22Rv1 (cell line): ENCODE measurements around the gene NIT1.

ENCODE experiments used
- H3K27ac ChIP-seq: fragments of 450-650 bp; 2 replicates; pipeline ENCODE4 v1.5.1; 2017
- ZFX ChIP-seq: fragments of 450-650 bp; IDR thresholded peaks from 2 replicates; pipeline ENCODE4 v1.6.1; 2017; ENCODE audit warnings: antibody characterized with exemption, borderline replicate concordance
- TF ChIP-seq, protein P1 (sequence below): fragments of 450-650 bp; IDR thresholded peaks from 2 replicates; pipeline ENCODE4 v1.5.1; 2017; ENCODE audit warnings: mild to moderate bottlenecking

NIT1 gene, protein sequence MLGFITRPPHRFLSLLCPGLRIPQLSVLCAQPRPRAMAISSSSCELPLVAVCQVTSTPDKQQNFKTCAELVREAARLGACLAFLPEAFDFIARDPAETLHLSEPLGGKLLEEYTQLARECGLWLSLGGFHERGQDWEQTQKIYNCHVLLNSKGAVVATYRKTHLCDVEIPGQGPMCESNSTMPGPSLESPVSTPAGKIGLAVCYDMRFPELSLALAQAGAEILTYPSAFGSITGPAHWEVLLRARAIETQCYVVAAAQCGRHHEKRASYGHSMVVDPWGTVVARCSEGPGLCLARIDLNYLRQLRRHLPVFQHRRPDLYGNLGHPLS

DNA sequence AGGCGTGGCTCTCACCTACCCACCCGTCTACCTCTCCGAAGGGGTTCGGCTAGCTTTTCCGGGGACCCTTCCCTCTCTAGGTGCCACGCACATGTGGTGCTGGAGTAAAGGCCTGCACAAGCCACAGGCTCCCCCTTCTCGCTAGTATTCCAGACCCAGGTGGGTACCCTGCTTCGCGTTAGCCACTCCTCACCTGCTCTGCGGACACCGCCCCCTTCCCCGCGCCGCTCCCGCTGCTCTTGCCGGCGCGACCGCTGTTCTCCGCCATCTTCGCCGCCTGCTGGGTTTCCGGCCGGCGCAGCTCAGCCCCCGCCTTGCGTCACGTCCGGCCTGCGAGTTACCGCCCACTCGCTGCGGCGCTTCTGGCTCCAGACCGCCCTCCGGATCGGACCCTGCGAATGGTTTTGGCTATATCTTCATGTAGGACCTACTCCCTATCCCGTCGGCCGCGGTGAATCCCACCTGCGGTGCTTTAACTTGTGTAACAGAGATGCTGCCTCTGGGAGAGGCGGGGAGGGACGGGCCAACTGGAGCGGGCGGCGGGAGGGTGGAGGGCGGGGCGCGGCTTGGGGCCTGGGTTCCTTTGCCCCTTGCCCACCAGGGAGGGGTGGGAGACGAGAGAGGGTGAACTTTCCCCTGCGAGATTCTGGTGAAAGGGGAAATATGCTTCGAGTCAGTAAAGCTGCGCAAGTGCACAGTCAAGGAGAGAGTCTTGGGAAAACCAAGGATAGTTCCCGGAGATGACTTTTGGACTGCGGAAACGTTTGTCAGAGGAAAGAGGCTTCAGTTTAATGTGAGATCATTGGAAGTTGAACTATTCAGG, at the start of gene NIT1, which contains the start of gene PFDN2:
Gene NIT1 (plus strand): TSS at position 347 of the 823 bp plus-strand sequence. CDS start 72 bp downstream, at position 419.
Gene PFDN2 (minus strand): TSS at position 279 of the 823 bp plus-strand sequence. CDS start 11 bp downstream, at position 268.
- TF ChIP-seq, protein P1, sequence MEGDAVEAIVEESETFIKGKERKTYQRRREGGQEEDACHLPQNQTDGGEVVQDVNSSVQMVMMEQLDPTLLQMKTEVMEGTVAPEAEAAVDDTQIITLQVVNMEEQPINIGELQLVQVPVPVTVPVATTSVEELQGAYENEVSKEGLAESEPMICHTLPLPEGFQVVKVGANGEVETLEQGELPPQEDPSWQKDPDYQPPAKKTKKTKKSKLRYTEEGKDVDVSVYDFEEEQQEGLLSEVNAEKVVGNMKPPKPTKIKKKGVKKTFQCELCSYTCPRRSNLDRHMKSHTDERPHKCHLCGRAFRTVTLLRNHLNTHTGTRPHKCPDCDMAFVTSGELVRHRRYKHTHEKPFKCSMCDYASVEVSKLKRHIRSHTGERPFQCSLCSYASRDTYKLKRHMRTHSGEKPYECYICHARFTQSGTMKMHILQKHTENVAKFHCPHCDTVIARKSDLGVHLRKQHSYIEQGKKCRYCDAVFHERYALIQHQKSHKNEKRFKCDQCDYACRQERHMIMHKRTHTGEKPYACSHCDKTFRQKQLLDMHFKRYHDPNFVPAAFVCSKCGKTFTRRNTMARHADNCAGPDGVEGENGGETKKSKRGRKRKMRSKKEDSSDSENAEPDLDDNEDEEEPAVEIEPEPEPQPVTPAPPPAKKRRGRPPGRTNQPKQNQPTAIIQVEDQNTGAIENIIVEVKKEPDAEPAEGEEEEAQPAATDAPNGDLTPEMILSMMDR: no peak
- no peak for TF ChIP-seq ZFX
- H3K27ac ChIP-seq: peak within 1 kb of the TSS; percentile 96

DNA sequence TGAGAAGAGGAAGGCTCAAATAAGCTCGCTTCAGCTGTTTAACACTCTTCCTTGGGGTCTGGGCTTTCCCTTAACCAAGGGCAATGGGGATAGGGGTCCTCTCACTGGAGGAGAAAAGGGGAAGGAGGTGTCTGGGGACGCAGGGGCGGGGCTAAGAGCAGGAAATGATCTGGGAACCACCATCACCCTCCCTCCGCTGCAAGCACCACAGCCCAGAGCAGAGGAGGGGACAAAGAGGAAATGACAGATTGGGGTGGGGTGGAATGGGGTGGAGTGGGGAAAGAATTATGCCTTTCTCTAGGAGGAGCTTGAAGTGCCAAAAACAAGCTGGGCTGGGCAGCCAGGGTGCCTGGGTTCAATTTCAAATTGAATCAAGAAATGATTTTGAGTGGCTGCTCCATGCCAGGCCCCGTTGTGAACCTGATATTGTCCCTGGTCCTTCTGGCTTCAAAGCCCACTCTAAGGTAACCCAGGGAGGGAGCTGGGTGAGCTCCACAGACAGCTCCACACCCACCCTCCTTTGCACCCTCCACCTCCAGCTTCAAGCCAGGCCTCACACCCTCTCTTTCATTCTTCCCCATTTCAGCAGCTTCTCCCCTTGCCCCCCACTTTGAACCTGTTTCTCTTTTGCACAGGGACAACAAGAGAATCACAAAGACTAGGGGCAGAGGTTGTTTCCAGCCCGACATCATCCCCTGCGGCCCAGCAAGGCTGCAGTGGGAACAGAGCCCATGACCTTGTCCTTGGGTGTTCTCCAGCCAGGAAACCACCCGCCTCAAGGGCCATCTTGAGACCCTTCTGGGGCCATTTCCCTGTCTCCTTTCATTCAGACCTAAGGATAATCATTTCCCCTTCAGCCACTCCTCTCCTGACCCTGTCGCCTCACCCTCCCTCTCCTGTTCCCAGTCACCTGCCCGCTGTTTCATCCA, 49.3 kb upstream of the NIT1 start:
- TF ChIP-seq, protein P1: no peak
- TF ChIP-seq ZFX: no peak
- no peak overlapping the region for H3K27ac ChIP-seq

DNA sequence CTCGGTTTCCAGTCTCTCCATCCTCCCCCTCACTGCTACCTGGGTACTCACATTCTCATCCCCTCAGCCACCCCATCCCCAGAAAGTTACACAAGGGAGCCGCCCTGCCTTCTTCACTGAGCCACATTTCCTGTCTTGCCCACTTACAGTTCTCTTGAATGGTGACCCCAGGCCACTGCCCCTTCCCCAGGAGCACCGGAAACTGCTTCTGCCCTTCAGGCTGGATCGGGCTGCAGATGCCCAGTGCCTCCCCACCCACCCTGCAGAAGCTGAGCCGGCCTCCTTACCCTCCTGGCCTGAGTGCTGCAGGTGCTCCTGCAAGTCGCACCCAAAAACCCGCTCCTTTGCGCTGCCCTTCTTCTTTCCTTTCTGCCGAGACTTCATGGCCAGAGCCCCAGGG, 48.7 kb upstream of the NIT1 start:
- no peak for TF ChIP-seq ZFX
- TF ChIP-seq, protein P1: no peak
- H3K27ac ChIP-seq: no peak overlapping the region

DNA sequence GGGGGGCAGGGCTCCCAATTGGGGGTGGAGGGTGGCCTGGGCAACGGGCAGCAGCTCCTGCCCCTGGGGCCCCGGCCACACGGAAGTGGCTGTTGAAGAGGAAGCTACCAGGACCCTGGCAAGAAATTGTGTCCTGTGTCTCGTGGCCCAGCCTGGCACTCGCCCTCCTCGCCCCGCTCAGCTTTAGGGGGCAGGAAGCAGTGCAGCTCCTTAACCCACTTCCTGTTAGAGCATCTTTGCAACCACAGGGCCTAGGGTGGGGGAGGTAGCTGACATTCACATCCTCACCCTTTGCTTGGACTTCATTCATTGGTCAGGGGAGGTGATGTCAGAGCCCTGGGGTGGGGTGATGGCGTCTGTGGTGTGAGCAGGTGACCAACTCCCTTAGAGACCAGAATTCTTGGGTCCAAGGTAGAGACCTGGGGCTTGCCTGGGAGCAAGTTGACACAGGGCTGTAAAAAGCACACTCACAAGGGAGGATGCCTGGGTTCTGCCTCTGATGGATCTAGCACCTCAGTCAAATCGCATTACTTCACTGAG, 48.1 kb upstream of the NIT1 start, which contains the start of gene ARHGAP30:
Gene ARHGAP30 (minus strand): TSS at position 161 of the 540 bp plus-strand sequence. CDS start 267 bp downstream, outside the sequence.
- no peak for TF ChIP-seq ZFX
- TF ChIP-seq, protein P1: no peak
- H3K27ac ChIP-seq: no peak within 1 kb of the TSS

DNA sequence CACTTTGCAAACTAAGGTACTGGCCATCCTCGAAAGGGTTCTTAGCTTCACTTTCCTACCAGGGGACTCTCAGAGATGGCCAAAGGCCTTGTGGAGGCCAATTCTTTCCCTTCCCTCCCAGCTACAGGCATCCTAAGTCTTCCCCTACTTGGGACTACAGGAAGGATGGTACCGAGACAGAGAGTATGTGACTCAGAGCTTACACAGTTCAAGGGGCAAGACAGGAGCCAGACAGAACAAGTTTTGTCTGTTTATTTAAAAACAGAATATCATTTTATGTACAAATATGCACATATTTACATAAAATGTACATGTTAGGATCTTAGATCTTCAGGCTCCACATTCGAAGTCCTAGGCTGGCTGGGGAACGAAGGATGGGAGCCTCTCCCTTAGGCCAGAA, 47.1 kb upstream of the NIT1 start:
- H3K27ac ChIP-seq: no peak overlapping the region
- no peak for TF ChIP-seq ZFX
- TF ChIP-seq, protein P1: no peak

DNA sequence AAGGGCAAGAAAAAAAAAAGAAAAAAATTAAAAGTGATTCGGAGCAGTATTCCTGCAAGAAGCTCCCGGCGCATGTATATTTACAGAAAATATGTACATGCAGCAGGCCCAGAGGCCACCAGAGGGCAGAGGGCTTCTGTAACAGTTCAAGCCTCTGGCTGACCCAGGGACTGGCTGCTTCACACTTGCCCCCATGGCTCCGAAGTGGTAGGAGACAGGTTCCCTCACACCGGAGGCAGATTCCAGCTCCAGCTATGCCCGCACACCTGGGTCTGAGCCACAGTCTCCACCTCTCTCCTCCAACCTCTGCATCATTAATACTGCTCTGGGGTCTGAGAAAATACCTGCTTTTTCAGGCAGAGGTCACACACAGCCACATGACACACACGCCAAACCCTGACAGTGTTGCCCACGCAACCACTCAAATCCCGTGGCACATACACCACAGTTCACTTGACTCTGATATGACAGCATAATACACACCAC, 46.0 kb upstream of the NIT1 start:
- H3K27ac ChIP-seq: no peak overlapping the region
- no peak for TF ChIP-seq ZFX
- TF ChIP-seq, protein P1: peak; percentile 78
